Liver (tissue), 9 donors: ENCODE results near the gene SOX18. TPM values are rescaled to one million over a fixed set of nuclear protein-coding genes. Genes with fewer than 3 reads are reported as not detected.
A peak's percentile ranks its signal among the peaks of the same experiment; 100 is the strongest.

ENCODE experiments used
- DNase-seq: peaks from one replicate; pipeline ENCODE4 v3.0.0-alpha.2; 2017; ENCODE audit warnings: low spot score
- H3K27ac ChIP-seq, 2 donors: one replicate each; pipeline ENCODE4 v1.7.0; 2013; ENCODE audit warnings: inconsistent platforms in 2 of 2, low read length in 2 of 2, control low read depth in 1 of 2, low read depth in 1 of 2, mild to moderate bottlenecking in 1 of 2
- H3K27me3 ChIP-seq, 4 donors: one replicate each; pipeline versions ENCODE4 v1.6.1 to v1.7.0; 2013; ENCODE audit warnings: low read length in 3 of 4, inconsistent platforms in 1 of 4, mild to moderate bottlenecking in 1 of 4, moderate library complexity in 1 of 4; ENCODE audit not compliant: control insufficient read depth in 4 of 4, insufficient read depth in 4 of 4
- H3K36me3 ChIP-seq, 4 donors: one replicate each; pipeline versions ENCODE4 v1.6.1 to v1.7.0; 2013; ENCODE audit warnings: low read length in 3 of 4, mild to moderate bottlenecking in 3 of 4, low read depth in 1 of 4, moderate library complexity in 1 of 4; ENCODE audit not compliant: control insufficient read depth in 4 of 4, insufficient read depth in 3 of 4
- H3K4me1 ChIP-seq, 4 donors: one replicate each; pipeline versions ENCODE4 v1.6.1 to v1.7.0; 2013; ENCODE audit warnings: low read length in 3 of 4, mild to moderate bottlenecking in 3 of 4, moderate library complexity in 1 of 4; ENCODE audit not compliant: control insufficient read depth in 4 of 4, insufficient read depth in 4 of 4
- H3K4me3 ChIP-seq, 3 donors: one replicate each; pipeline versions ENCODE4 v1.6.1 to v1.7.0; 2013; ENCODE audit warnings: low read length in 3 of 3, control low read depth in 1 of 3, low read depth in 1 of 3, mild to moderate bottlenecking in 1 of 3
- H3K9ac ChIP-seq, 2 donors: one replicate each; pipeline ENCODE4 v1.7.0; 2013; ENCODE audit warnings: low read length in 2 of 2, mild to moderate bottlenecking in 2 of 2, moderate library complexity in 2 of 2, control low read depth in 1 of 2, low read depth in 1 of 2
- H3K9me3 ChIP-seq, 4 donors: one replicate each; pipeline versions ENCODE4 v1.6.1 to v1.7.0; 2013; ENCODE audit warnings: low read length in 3 of 4; ENCODE audit not compliant: control insufficient read depth in 4 of 4
- ATF3 ChIP-seq: IDR thresholded peaks from 2 replicates; pipeline ENCODE4 v1.6.1; 2016; ENCODE audit warnings: antibody characterized with exemption
- CTCF ChIP-seq: fragments of 150-350 bp; IDR thresholded peaks from 2 replicates; pipeline ENCODE4 v1.5.1; 2017; ENCODE audit warnings: improper control_type of control experiment, low read depth, low read length; ENCODE audit not compliant: missing input control
- EGR1 ChIP-seq, 2 donors: IDR thresholded peaks; 2 replicates each; pipeline ENCODE4 v1.6.1; 2016 to 2018; ENCODE audit warnings: antibody characterized with exemption in 2 of 2, low read depth in 2 of 2
- FOXA1 ChIP-seq: IDR thresholded peaks from 2 replicates; pipeline ENCODE4 v1.6.1; 2016; ENCODE audit warnings: antibody characterized with exemption
- FOXA2 ChIP-seq: IDR thresholded peaks from 2 replicates; pipeline ENCODE4 v1.6.1; 2016; ENCODE audit warnings: antibody characterized with exemption
- GABPA ChIP-seq, 2 donors: IDR thresholded peaks in 1 of 2; conservative IDR thresholded peaks in 1 of 2; 2 replicates each; pipeline ENCODE4 v1.6.1; 2016; ENCODE audit warnings: antibody characterized with exemption in 2 of 2, mild to moderate bottlenecking in 1 of 2, moderate library complexity in 1 of 2
- HNF4A ChIP-seq, 2 donors: conservative IDR thresholded peaks; 2 replicates each; pipeline ENCODE4 v1.6.1; 2016; ENCODE audit warnings: antibody characterized with exemption in 2 of 2, mild to moderate bottlenecking in 2 of 2
- HNF4G ChIP-seq: IDR thresholded peaks from 2 replicates; pipeline ENCODE4 v1.6.1; 2016; ENCODE audit warnings: antibody characterized with exemption
- JUND ChIP-seq, 2 donors: IDR thresholded peaks; 2 replicates each; pipeline ENCODE4 v1.6.1; 2016; ENCODE audit warnings: antibody characterized with exemption in 2 of 2
- MAX ChIP-seq: IDR thresholded peaks from 2 replicates; pipeline ENCODE4 v1.6.1; 2016; ENCODE audit warnings: antibody characterized with exemption
- NR2F2 ChIP-seq: IDR thresholded peaks from 2 replicates; pipeline ENCODE4 v1.6.1; 2016; ENCODE audit warnings: antibody characterized with exemption
- RAD21 ChIP-seq, 2 donors: IDR thresholded peaks; 2 replicates each; pipeline ENCODE4 v1.6.1; 2016; ENCODE audit warnings: antibody characterized with exemption in 2 of 2, mild to moderate bottlenecking in 2 of 2
- REST ChIP-seq: IDR thresholded peaks from 2 replicates; pipeline ENCODE4 v1.6.1; 2016; ENCODE audit warnings: antibody characterized with exemption, mild to moderate bottlenecking
- RXRA ChIP-seq, 2 donors: IDR thresholded peaks; 2 replicates each; pipeline ENCODE4 v1.6.1; 2017 to 2018; ENCODE audit warnings: antibody characterized with exemption in 2 of 2, mild to moderate bottlenecking in 1 of 2
- SP1 ChIP-seq: IDR thresholded peaks from 2 replicates; pipeline ENCODE4 v1.6.1; 2018; ENCODE audit warnings: antibody characterized with exemption, mild to moderate bottlenecking
- TAF1 ChIP-seq: conservative IDR thresholded peaks from 2 replicates; pipeline ENCODE4 v1.6.1; 2016; ENCODE audit warnings: antibody characterized with exemption, mild to moderate bottlenecking
- ZBTB33 ChIP-seq: IDR thresholded peaks from 2 replicates; pipeline ENCODE4 v1.6.1; 2016; ENCODE audit warnings: antibody characterized with exemption
- WGBS: extraction: QIAGEN DNeasy Blood & Tissue Kit; methylation state at CpG from one replicate; pipeline ENCODE4 v1.1.7; 2013; 5-methylcytosine and 5-hydroxymethylcytosine counted together
- polyA plus RNA-seq, 2 donors: library from polyadenylated mRNA; stranded (reverse) in 1 of 2; unstranded in 1 of 2; fragments of 200-250 nt in 1 of 2; fragments of >200 nt in 1 of 2; fragmentation: Nextera tagmentation in 1 of 2; extraction: Ambion mirVana in 1 of 2; gene quantifications; one replicate each; pipeline versions ENCODE4 v1.2.1 to v1.2.3, GENCODE V29; 2013 to 2015
- total RNA-seq, 2 donors: library from RNA; depleted of rRNA; stranded (reverse); fragments of >200 nt; gene quantifications; one replicate each; pipeline ENCODE4 v1.2.3, GENCODE V29; 2014
- donor health status: healthy.
- donor health status: healthy.
- donor health status: healthy.
- donor health status: healthy.
- donor health status: healthy.

The SOX18 gene
- total and polyA plus RNA-seq, 4 donors, result 1.1 to 5.8 (median 2.6) TPM

GRCh38 chr20:64047968-64048401, 1.5 kb downstream of the SOX18 start:
- no peak overlapping the region for H3K9ac ChIP-seq
- peaks cover 0 to 11% (median 2%) of the 10 kb centered on the region in 4 donors for H3K27me3 ChIP-seq
- WGBS, result 26% methylated on average over 49 of the region's 49 CpGs
- no peaks in the 10 kb centered on the region for H3K36me3 ChIP-seq
- H3K27ac ChIP-seq, result no peak overlapping the region
- DNase-seq, result no peak
- H3K4me3 ChIP-seq, result peak overlapping the region in 1 of 3 donors; percentile 51
- H3K9me3 ChIP-seq, result no peaks in the 10 kb centered on the region
- peaks cover 0 to 8% (median 2%) of the 10 kb centered on the region in 4 donors for H3K4me1 ChIP-seq
- TF ChIP-seq CTCF (no peak), MAX (no peak), NR2F2 (no peak), RXRA (IDR thresholded peaks at IDR 0.05) (no peak), EGR1 (IDR thresholded peaks at IDR 0.05; ENCODE audit: low read depth in 2 of 2) (no peak), JUND (IDR thresholded peaks at IDR 0.05) (no peak), REST (no peak), ATF3 (no peak), SP1 (no peak), ZBTB33 (no peak)

- H3K9ac ChIP-seq, result no peak overlapping the region
- H3K36me3 ChIP-seq, result no peaks in the 10 kb centered on the region
- H3K27ac ChIP-seq, result no peak overlapping the region
- DNase-seq, result no peak
- 73% methylated on average over 8 of the region's 8 CpGs for WGBS
- peaks cover 0 to 13% (median 3%) of the 10 kb centered on the region in 4 donors for H3K4me1 ChIP-seq
- H3K27me3 ChIP-seq, result peaks cover 0 to 11% (median 2%) of the 10 kb centered on the region in 4 donors
- H3K4me3 ChIP-seq, result peak overlapping the region in 1 of 3 donors; percentile 51
- no peaks in the 10 kb centered on the region for H3K9me3 ChIP-seq
- TF ChIP-seq HNF4G (no peak), ZBTB33 (no peak), FOXA2 (no peak), EGR1 (IDR thresholded peaks at IDR 0.05; ENCODE audit: low read depth in 2 of 2) (no peak), RXRA (IDR thresholded peaks at IDR 0.05) (no peak), FOXA1 (no peak), SP1 (no peak), GABPA (IDR thresholded peaks at IDR 0.05 in 1 of 2, conservative IDR thresholded peaks at IDR 0.05 in 1 of 2) (no peak), TAF1 (no peak), JUND (IDR thresholded peaks at IDR 0.05) (no peak), MAX (no peak), ATF3 (no peak), RAD21 (IDR thresholded peaks at IDR 0.05) (no peak), NR2F2 (no peak), HNF4A (conservative IDR thresholded peaks at IDR 0.05) (no peak), CTCF (no peak)
Observed at GRCh38 chr20:64047046-64047389, 2.4 kb downstream of the SOX18 start.
